Activated CD4-positive, CD25-positive, alpha-beta regulatory T cell (primary cell): Measurements from ENCODE around the gene ALDH3B2.
A peak's percentile ranks its signal among the peaks of the same experiment; 100 is the strongest.
"Not testable (repeated sequence)": the region's sequence is repeated elsewhere in the genome, so short reads cannot be mapped to it uniquely, and the experiment has no call there.

Experiments
- DNase-seq, 4 experiments: peaks; one replicate each; lab custom pipeline; 2025; lab: John Stamatoyannopoulos, UW

The ALDH3B2 gene

GRCh38 chr11:67642173-67643120, 32.0 kb downstream of the ALDH3B2 start:
- no peak for DNase-seq

- DNase-seq: no peak
Measured at GRCh38 chr11:67641338-67642172, 32.9 kb downstream of the ALDH3B2 start.

GRCh38 chr11:67640758-67641337, 33.6 kb downstream of the ALDH3B2 start:
- no peak for DNase-seq

GRCh38 chr11:67640021-67640757, 34.2 kb downstream of the ALDH3B2 start:
- peak in 2 of 4 experiments; percentile 39 to 50 for DNase-seq

- DNase-seq: no peak
Measured at GRCh38 chr11:67639438-67639859, 35.0 kb downstream of the ALDH3B2 start, which contains the start of gene TBX10. TBX10 (minus strand) TSS chr11:67639763; CDS start chr11:67639472, 291 bp downstream.

- no peak for DNase-seq
Measured at GRCh38 chr11:67638535-67639437, 35.6 kb downstream of the ALDH3B2 start.

- not testable (repeated sequence) for DNase-seq
Measured at GRCh38 chr11:67637441-67637840, 37.0 kb downstream of the ALDH3B2 start.

- DNase-seq: no peak
Measured at GRCh38 chr11:67636962-67637361, 37.5 kb downstream of the ALDH3B2 start.

- no peak for DNase-seq
Measured at GRCh38 chr11:67635231-67635521, 39.2 kb downstream of the ALDH3B2 start.

- DNase-seq: no peak
Measured at GRCh38 chr11:67634366-67635230, 39.8 kb downstream of the ALDH3B2 start.

- DNase-seq: no peak
Measured at GRCh38 chr11:67633758-67634365, 40.6 kb downstream of the ALDH3B2 start.

- DNase-seq: no peak
Measured at GRCh38 chr11:67632982-67633755, 41.3 kb downstream of the ALDH3B2 start.

GRCh38 chr11:67632175-67632981, 42.0 kb downstream of the ALDH3B2 start:
- DNase-seq: no peak

GRCh38 chr11:67631853-67632174, 42.6 kb downstream of the ALDH3B2 start:
- no peak for DNase-seq

- DNase-seq: no peak
Measured at GRCh38 chr11:67631411-67631810, 43.0 kb downstream of the ALDH3B2 start.

- no peak for DNase-seq
Measured at GRCh38 chr11:67630943-67631331, 43.5 kb downstream of the ALDH3B2 start.

GRCh38 chr11:67630228-67630942, 44.0 kb downstream of the ALDH3B2 start:
- peak; percentile 96 to 99 (median 97) for DNase-seq
